ENCODE results near the gene RBMS3. TPM values are rescaled to one million over a fixed set of nuclear protein-coding genes. Genes with fewer than 3 reads are reported as not detected.

The RBMS3 gene
- total and polyA plus RNA-seq, 2 experiments from 2014 or later = 20.8 TPM

DNA sequence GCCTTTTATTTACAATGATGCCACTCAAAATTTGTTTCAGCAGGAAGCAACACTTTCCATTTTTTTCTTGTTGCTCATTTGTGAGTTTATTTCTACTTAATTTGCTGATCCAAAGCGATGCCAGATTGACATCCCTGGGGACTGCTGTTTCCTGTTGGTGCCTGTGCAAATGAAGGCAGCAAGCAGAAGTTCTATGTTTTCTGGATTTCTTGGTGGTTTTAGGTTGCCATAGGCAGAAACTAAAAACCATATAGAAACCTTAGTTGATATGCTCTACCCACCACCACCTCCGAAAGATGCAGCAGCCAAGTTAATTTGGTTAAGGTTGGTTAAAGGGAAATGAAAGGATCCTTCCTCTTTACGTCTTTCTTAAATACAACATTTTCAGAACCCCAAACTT, 356.2 kb downstream of the RBMS3 start:
- H3K36me3 ChIP-seq = no peaks in the 10 kb centered on the region
- no peaks in the 10 kb centered on the region for H3K9me3 ChIP-seq (ENCODE audit: low read depth)
- H3K4me3 ChIP-seq = no peak overlapping the region
- TF ChIP-seq, protein P1, sequence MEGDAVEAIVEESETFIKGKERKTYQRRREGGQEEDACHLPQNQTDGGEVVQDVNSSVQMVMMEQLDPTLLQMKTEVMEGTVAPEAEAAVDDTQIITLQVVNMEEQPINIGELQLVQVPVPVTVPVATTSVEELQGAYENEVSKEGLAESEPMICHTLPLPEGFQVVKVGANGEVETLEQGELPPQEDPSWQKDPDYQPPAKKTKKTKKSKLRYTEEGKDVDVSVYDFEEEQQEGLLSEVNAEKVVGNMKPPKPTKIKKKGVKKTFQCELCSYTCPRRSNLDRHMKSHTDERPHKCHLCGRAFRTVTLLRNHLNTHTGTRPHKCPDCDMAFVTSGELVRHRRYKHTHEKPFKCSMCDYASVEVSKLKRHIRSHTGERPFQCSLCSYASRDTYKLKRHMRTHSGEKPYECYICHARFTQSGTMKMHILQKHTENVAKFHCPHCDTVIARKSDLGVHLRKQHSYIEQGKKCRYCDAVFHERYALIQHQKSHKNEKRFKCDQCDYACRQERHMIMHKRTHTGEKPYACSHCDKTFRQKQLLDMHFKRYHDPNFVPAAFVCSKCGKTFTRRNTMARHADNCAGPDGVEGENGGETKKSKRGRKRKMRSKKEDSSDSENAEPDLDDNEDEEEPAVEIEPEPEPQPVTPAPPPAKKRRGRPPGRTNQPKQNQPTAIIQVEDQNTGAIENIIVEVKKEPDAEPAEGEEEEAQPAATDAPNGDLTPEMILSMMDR (IDR thresholded peaks at IDR 0.05; ENCODE audit: low read depth, low read length) = no peak
- H3K27me3 ChIP-seq = no peaks in the 10 kb centered on the region
- no peak overlapping the region for H3K27ac ChIP-seq
- peak in 1 of 2 donors; percentile 31 for DNase-seq (ENCODE audit: low read depth in 1 of 2, low spot score in 1 of 2)
- H3K4me1 ChIP-seq (ENCODE audit: low read depth) = peaks cover 5% of the 10 kb centered on the region

DNA sequence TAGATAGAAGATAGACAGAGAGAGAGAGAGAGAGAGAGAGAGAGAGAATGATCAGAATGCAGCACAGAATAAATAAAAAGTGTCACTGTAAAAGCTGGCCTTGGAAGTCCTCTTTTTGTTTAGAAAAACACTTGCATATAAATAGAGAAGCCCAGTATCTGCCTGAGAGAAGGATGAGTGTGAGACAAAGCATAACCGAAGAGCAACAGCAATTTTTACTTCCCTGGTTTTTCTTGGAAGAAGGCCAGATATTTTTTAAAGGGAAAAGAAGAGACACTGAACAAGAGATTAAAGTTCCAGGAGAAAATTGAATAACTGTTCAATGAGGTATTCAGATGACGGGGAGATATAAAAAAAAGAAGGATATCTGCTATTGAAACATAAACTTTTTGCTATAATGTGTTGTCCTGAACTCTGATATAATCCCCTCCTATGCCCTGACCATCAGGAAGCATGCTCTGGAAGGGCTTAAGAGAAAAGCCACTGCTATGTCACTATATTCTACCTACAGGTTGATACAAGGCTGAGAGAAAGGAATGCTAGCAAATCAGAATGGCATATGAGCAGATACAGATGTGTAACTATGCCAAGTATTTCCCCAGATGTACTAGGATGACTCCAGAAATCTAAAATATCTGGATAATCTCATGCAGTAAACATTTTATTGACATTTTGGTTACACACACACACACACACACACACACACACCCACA, 358.9 kb downstream of the RBMS3 start:
- H3K36me3 ChIP-seq = no peaks in the 10 kb centered on the region
- no peak overlapping the region for H3K4me3 ChIP-seq
- TF ChIP-seq, protein P1 (IDR thresholded peaks at IDR 0.05; ENCODE audit: low read depth, low read length) = no peak
- no peaks in the 10 kb centered on the region for H3K27me3 ChIP-seq
- no peaks in the 10 kb centered on the region for H3K9me3 ChIP-seq (ENCODE audit: low read depth)
- DNase-seq (ENCODE audit: low read depth in 1 of 2, low spot score in 1 of 2) = peak in 1 of 2 donors; percentile 37
- no peak overlapping the region for H3K27ac ChIP-seq
- H3K4me1 ChIP-seq (ENCODE audit: low read depth) = peaks cover 17% of the 10 kb centered on the region

DNA sequence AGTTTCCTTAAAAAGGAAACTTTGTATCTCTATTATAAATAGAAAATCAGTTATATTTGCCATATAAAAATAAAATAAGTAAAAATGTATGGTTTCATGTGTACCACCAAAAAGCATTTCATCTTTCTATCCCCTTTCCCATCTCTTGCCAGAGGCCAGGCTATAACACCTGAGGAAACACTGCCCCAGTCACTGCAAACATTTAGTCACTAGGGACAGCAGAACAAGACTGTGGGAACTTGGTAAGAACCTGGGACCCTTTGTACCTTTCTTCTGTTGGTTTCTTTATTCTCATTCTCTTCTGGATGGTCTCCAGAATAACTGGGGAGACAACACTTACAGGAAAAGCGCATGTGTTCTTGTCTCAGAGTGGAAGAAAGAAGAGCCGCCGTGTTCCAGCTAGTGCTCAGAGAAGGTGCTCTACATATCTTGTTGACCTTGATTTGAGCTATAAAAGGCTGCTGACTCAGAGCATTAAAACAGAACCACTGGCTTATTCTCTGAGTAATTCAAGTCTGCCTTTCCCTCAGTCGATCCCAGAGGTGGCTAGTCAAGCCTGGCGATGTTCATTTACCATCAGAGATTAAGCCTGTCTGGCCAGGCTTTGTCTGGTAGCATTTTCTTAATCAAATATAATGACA, 361.6 kb downstream of the RBMS3 start:
- Histone ChIP-seq H3K27me3 (no peaks in the 10 kb centered on the region), H3K4me1 (ENCODE audit: low read depth) (peaks cover 17% of the 10 kb centered on the region), H3K27ac (peak overlapping the region; percentile 70), H3K36me3 (no peaks in the 10 kb centered on the region), H3K9me3 (ENCODE audit: low read depth) (no peaks in the 10 kb centered on the region), H3K4me3 (no peak overlapping the region)
- peak in 1 of 2 donors; percentile 64 for DNase-seq (ENCODE audit: low read depth in 1 of 2, low spot score in 1 of 2)
- TF ChIP-seq, protein P1 (IDR thresholded peaks at IDR 0.05; ENCODE audit: low read depth, low read length) = no peak

DNA sequence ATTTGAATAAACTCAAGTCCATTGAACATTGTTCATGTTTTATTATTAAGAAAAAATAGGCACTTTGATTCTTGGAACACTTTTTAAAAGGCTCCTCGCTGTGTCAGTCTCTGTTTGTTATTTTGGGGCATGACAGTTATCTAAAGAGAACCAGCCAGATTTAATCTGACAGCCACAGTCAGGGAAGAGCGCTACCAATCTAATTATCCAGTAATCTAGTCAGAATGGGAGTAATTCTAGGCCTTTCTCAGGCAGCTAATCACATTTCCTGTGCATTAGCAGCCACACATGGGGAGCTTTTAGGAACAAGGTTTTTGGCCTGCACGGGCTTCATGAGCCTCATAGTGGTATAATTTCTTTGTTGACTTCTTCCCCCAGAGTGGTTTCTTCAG, 362.2 kb downstream of the RBMS3 start:
- DNase-seq (ENCODE audit: low read depth in 1 of 2, low spot score in 1 of 2) = no peak
- no peaks in the 10 kb centered on the region for H3K9me3 ChIP-seq (ENCODE audit: low read depth)
- peaks cover 17% of the 10 kb centered on the region for H3K4me1 ChIP-seq (ENCODE audit: low read depth)
- H3K4me3 ChIP-seq = no peak overlapping the region
- TF ChIP-seq, protein P1 (IDR thresholded peaks at IDR 0.05; ENCODE audit: low read depth, low read length) = no peak
- H3K36me3 ChIP-seq = no peaks in the 10 kb centered on the region
- no peaks in the 10 kb centered on the region for H3K27me3 ChIP-seq
- peak overlapping the region; percentile 70 for H3K27ac ChIP-seq

DNA sequence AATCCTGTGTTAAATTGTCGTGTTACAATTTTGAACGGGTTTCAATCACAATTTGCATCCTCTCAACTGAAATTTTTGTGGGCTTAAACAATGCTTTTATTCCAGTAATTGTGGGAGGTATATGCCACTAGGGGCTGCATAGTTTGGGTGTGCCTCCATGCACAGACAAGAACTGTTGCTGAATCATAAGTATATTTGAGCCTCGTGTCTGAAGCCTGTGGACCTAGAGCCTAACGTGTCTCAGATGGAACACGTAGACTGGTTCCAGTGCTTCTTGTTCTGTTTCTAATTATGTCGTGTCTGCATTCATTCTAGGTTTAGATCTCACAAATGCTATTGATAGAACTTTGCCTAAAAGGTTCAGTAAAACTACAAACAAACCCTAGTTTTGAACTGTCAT, 363.4 kb downstream of the RBMS3 start:
- Histone ChIP-seq H3K4me1 (ENCODE audit: low read depth) (peaks cover 17% of the 10 kb centered on the region), H3K27ac (no peak overlapping the region), H3K9me3 (ENCODE audit: low read depth) (no peaks in the 10 kb centered on the region), H3K27me3 (no peaks in the 10 kb centered on the region), H3K36me3 (no peaks in the 10 kb centered on the region), H3K4me3 (no peak overlapping the region)
- DNase-seq (ENCODE audit: low read depth in 1 of 2, low spot score in 1 of 2) = no peak
- TF ChIP-seq, protein P1 (IDR thresholded peaks at IDR 0.05; ENCODE audit: low read depth, low read length) = no peak
